K562 (cell line): ENCODE data around the gene RIOX2. TPM values are rescaled to one million over a fixed set of nuclear protein-coding genes. Genes with fewer than 3 reads are reported as not detected.

Source experiments
- ATAC-seq: fragments of 200-7000 bp; cut with Tn5 transposase; 3 replicates; pipeline ENCODE4 v1.9.1; 2020; ENCODE audit warnings: moderate library complexity
- BruUV-seq: library from RNA; stranded (reverse); fragments of 400-500 nt; replicated peaks from 2 replicates; lab custom pipeline; 2021; lab: Mats Ljungman, UMichigan
- CTCF ChIA-PET: fragments of 300-600 bp; formaldehyde crosslinking; extraction: SDS; loops from one replicate; lab custom pipeline; 2021; ENCODE audit warnings: low intra/inter-chr PET ratio; lab: Yijun Ruan, JAX
- POLR2A ChIA-PET: fragments of 300-600, 350-650 bp; sonication (Branson Sonifier 250); formaldehyde crosslinking; extraction: SDS; loops from one replicate; lab custom pipeline; 2021; ENCODE audit warnings: antibody characterized with exemption, inconsistent platforms; lab: Yijun Ruan, JAX
- DNase-seq, 4 experiments: peaks; one replicate each; pipeline versions ENCODE4 v3.0.0 to v3.0.0-alpha.2; 2011 to 2018; ENCODE audit warnings: low spot score in 3 of 4, mixed read lengths in 3 of 4; ENCODE audit errors: extremely low read depth in 1 of 4
- FAIRE-seq: peaks from 2 replicates; lab custom pipeline; 2011; peaks lifted over from hg19 to GRCh38; lab: Jason Lieb, UNC
- H2AFZ ChIP-seq: 2 replicates; pipeline ENCODE4 v1.6.0; 2011; ENCODE audit warnings: low read depth, low read length, control low read depth, inconsistent platforms
- H3K27ac ChIP-seq: fragments of 200-600 bp; 3 replicates; pipeline ENCODE4 v1.8.0; 2011; ENCODE audit warnings: low read depth, mild to moderate bottlenecking, control low read depth, inconsistent platforms, low read length, moderate library complexity, mixed read lengths; ENCODE audit errors: extremely low read depth
- H3K27me3 ChIP-seq, 2 experiments: fragments of 300-600 bp in 1 of 2; 2 replicates in 1 of 2; 3 replicates in 1 of 2; pipeline versions ENCODE4 v1.6.0 to v1.8.0; 2011; ENCODE audit warnings: inconsistent platforms in 2 of 2, low read length in 2 of 2, mild to moderate bottlenecking in 1 of 2, mixed read lengths in 1 of 2, moderate library complexity in 1 of 2; ENCODE audit not compliant: control insufficient read depth in 2 of 2, insufficient read depth in 2 of 2
- H3K36me3 ChIP-seq: fragments of 300-600 bp; 3 replicates; pipeline ENCODE4 v1.8.0; 2011; ENCODE audit warnings: mild to moderate bottlenecking, low read length, inconsistent platforms; ENCODE audit not compliant: control insufficient read depth, insufficient read depth
- H3K4me1 ChIP-seq, 2 experiments: fragments of 200-600 bp in 1 of 2; replicated peaks in 1 of 2; 2 replicates in 1 of 2; 3 replicates in 1 of 2; pipeline versions ENCODE4 v1.5.1 to v1.8.0; 2011; ENCODE audit warnings: inconsistent platforms in 2 of 2, low read length in 2 of 2, mild to moderate bottlenecking in 1 of 2, mixed read lengths in 1 of 2, moderate library complexity in 1 of 2; ENCODE audit not compliant: control insufficient read depth in 2 of 2, insufficient read depth in 2 of 2
- H3K4me2 ChIP-seq: 2 replicates; pipeline ENCODE4 v1.6.1; 2011; ENCODE audit warnings: low read length, control low read depth, inconsistent platforms, mixed read lengths; ENCODE audit not compliant: insufficient read depth
- H3K4me3 ChIP-seq: fragments of 200-600 bp; sonication (generic), shearing (Covaris generic); 2 replicates; pipeline ENCODE4 v1.5.1; 2016; ENCODE audit warnings: control low read depth, inconsistent platforms
- H3K79me2 ChIP-seq: fragments of 200-600 bp; 3 replicates; pipeline ENCODE4 v1.8.0; 2011; ENCODE audit warnings: low read length, inconsistent platforms; ENCODE audit not compliant: control insufficient read depth, insufficient read depth
- H3K9ac ChIP-seq, 2 experiments: 2 replicates each; pipeline versions ENCODE4 v1.6.0 to v1.6.1; 2011; ENCODE audit warnings: low read depth in 2 of 2, low read length in 2 of 2, control low read depth in 1 of 2, inconsistent platforms in 1 of 2, mild to moderate bottlenecking in 1 of 2, mixed read lengths in 1 of 2; ENCODE audit not compliant: insufficient read depth in 1 of 2
- H3K9me1 ChIP-seq: one replicate; pipeline ENCODE4 v1.6.0; 2011; ENCODE audit warnings: inconsistent platforms, mild to moderate bottlenecking, low read length, moderate library complexity; ENCODE audit not compliant: control insufficient read depth, insufficient read depth
- H3K9me3 ChIP-seq: replicated peaks from 2 replicates; pipeline ENCODE4 v1.5.1; 2011; ENCODE audit warnings: low read depth, low read length, inconsistent platforms; ENCODE audit not compliant: control insufficient read depth, insufficient read depth
- H4K20me1 ChIP-seq: replicated peaks from 2 replicates; pipeline ENCODE4 v1.6.1; 2011; ENCODE audit warnings: low read length, inconsistent platforms, mixed read lengths; ENCODE audit not compliant: control insufficient read depth, insufficient read depth
- CHCHD3 ChIP-seq: fragments of 250-450 bp; sonication (Bioruptor Pico); IDR thresholded peaks from 2 replicates; pipeline ENCODE4 v2.1.2; 2022; ENCODE audit warnings: mild to moderate bottlenecking
- CTBP1 ChIP-seq: fragments of 450-650 bp; IDR thresholded peaks from 2 replicates; pipeline ENCODE4 v1.6.1; 2016; ENCODE audit warnings: borderline replicate concordance
- MITF ChIP-seq: IDR thresholded peaks from 2 replicates; pipeline ENCODE4 v1.6.1; 2014; ENCODE audit warnings: antibody characterized with exemption
- POLR2B ChIP-seq: fragments of 450-650 bp; IDR thresholded peaks from 2 replicates; pipeline ENCODE4 v1.6.1; 2018; ENCODE audit warnings: low read depth; ENCODE audit not compliant: partially characterized antibody
- TCF7 ChIP-seq: sonication (generic); IDR thresholded peaks from 2 replicates; pipeline ENCODE4 v1.6.1; 2016; ENCODE audit warnings: antibody characterized with exemption, borderline replicate concordance
- TEAD2 ChIP-seq: fragments of 450-650 bp; IDR thresholded peaks from 2 replicates; pipeline ENCODE4 v1.6.1; 2016; ENCODE audit warnings: missing genetic modification characterization, control low read depth, missing compliant biosample characterization
- WHSC1 ChIP-seq: IDR thresholded peaks from one replicate; pipeline ENCODE4 v1.6.1; 2012; ENCODE audit warnings: low read length, control low read depth, inconsistent platforms
- ZNF592 ChIP-seq: fragments of 450-650 bp; IDR thresholded peaks from 2 replicates; pipeline ENCODE4 v1.6.1; 2017; ENCODE audit warnings: antibody characterized with exemption, mild to moderate bottlenecking
- WGBS: fragments of 100-300 bp; shearing (Covaris generic); methylation state at CpG from one replicate; pipeline ENCODE4 v1.1.6; 2016; ENCODE audit warnings: low coverage, mixed read lengths; ENCODE audit not compliant: insufficient coverage; ENCODE audit errors: missing lambda C conversion rate; 5-methylcytosine and 5-hydroxymethylcytosine counted together
- in situ Hi-C: fragments of 300-500 bp; cut with MboI; formaldehyde crosslinking; loops from 4 replicates; pipeline ENCODE4 v1.15.0; 2018; ENCODE audit warnings: inconsistent platforms, mixed read lengths
- intact Hi-C: fragments of 100-400 bp; cut with micrococcal nuclease; formaldehyde crosslinking; loops from 2 replicates; pipeline ENCODE4 v1.14.2; 2022
- polyA plus RNA-seq, 8 experiments: library from polyadenylated mRNA; depleted of rRNA in 4 of 8; stranded (reverse) in 5 of 8; unstranded in 3 of 8; fragments of >200 nt; fragmentation: Nextera tagmentation in 2 of 8; fragmentation: Illumina TruSeq in 1 of 8; extraction: Ambion mirVana in 2 of 8; extraction: Trizol in 1 of 8; gene quantifications; 2 replicates each; pipeline versions ENCODE4 v1.2.1 to v1.2.3, GENCODE V29; 2011 to 2014; ENCODE audit warnings: inconsistent platforms in 1 of 8, missing spikeins in 1 of 8
- total RNA-seq, 7 experiments: library from RNA; depleted of rRNA in 6 of 7; stranded (reverse); fragments of >200 nt in 6 of 7; fragmentation: Illumina TruSeq in 2 of 7; extraction: Trizol in 2 of 7; gene quantifications; 2 replicates each; pipeline versions ENCODE4 v1.2.1 to v1.2.3, GENCODE V29; 2011 to 2021; ENCODE audit warnings: low replicate concordance in 1 of 7

The RIOX2 gene
- total and polyA plus RNA-seq, 9 of the 15 experiments (the other 6 are each of a cell fraction or from before 2014, with no cell fraction given): 22.2 to 56.0 (median 32.6) TPM

GRCh38 chr3:97952280-97952679, 20.0 kb downstream of the RIOX2 start:
- Histone ChIP-seq H3K27ac (no peak overlapping the region), H3K4me1 (no peaks in the 10 kb centered on the region), H3K9me3 (no peaks in the 10 kb centered on the region), H4K20me1 (no peaks in the 10 kb centered on the region), H3K79me2 (no peaks in the 10 kb centered on the region), H3K4me3 (no peak overlapping the region), H3K9me1 (no peaks in the 10 kb centered on the region), H2AFZ (no peak overlapping the region), H3K4me2 (no peak overlapping the region), H3K9ac (no peak overlapping the region), H3K27me3 (no peaks in the 10 kb centered on the region), H3K36me3 (peaks cover 66% of the 10 kb centered on the region; the same call in 2 of the 3 replicates)
- no TSS peak for BruUV-seq
- WGBS: 70% methylated on average over 2 of the region's 3 CpGs
- CTCF ChIA-PET: no interaction called here
- TF ChIP-seq TCF7 (no peak), CHCHD3 (no peak), CTBP1 (no peak)
- no peak for ATAC-seq
- intact Hi-C loops: no loop called here
- no peak for FAIRE-seq
- in situ Hi-C loops: no loop called here
- POLR2A ChIA-PET: interaction anchor here (1.3 kb wide), 1 partner anchor 9 kb away, joined by 4 read pairs; no protein-coding TSS in a partner anchor
- no peak for DNase-seq

- H3K9ac ChIP-seq: no peak overlapping the region
- TF ChIP-seq POLR2B: no peak
- TF ChIP-seq WHSC1: no peak
- no peak for TF ChIP-seq TEAD2 (tag)
- no peak for TF ChIP-seq ZNF592
- no peak for TF ChIP-seq MITF
Observed at GRCh38 chr3:97950360-97950759, 21.9 kb downstream of the RIOX2 start.

More at GRCh38 chr3:97950360-97950759, 21.9 kb downstream of the RIOX2 start:
- no TSS peak for BruUV-seq
- Histone ChIP-seq H3K27me3 (no peaks in the 10 kb centered on the region), H3K36me3 (peaks cover 79% of the 10 kb centered on the region), H3K4me2 (no peak overlapping the region), H3K79me2 (no peaks in the 10 kb centered on the region), H4K20me1 (no peaks in the 10 kb centered on the region), H3K4me3 (no peak overlapping the region), H2AFZ (no peak overlapping the region), H3K9me1 (no peaks in the 10 kb centered on the region), H3K9me3 (no peaks in the 10 kb centered on the region), H3K27ac (no peak overlapping the region), H3K4me1 (no peaks in the 10 kb centered on the region)
- WGBS: 96% methylated on average over 3 of the region's 3 CpGs
- ATAC-seq (no peak), FAIRE-seq (no peak), DNase-seq (no peak)
- intact Hi-C loops (no loop called here), in situ Hi-C loops (no loop called here)
- POLR2A ChIA-PET: interaction anchor here (0.9 kb wide), 1 partner anchor 67 kb away, joined by 3 read pairs; no protein-coding TSS in a partner anchor
- CTCF ChIA-PET: no interaction called here
